Skeletal muscle cell (primary cell): ENCODE measurements around the gene ASCC2.
"Not testable (repeated sequence)": the region's sequence is repeated elsewhere in the genome, so short reads cannot be mapped to it uniquely, and the experiment has no call there.

ENCODE experiments used
- DNase-seq: peaks from one replicate; pipeline ENCODE4 v3.0.0-alpha.2; 2010; ENCODE audit warnings: low read depth
- H3K4me3 ChIP-seq: 2 replicates; pipeline ENCODE4 v1.5.1; 2011; ENCODE audit warnings: low read depth, mild to moderate bottlenecking, control low read depth, low read length, moderate library complexity

The ASCC2 gene

DNA sequence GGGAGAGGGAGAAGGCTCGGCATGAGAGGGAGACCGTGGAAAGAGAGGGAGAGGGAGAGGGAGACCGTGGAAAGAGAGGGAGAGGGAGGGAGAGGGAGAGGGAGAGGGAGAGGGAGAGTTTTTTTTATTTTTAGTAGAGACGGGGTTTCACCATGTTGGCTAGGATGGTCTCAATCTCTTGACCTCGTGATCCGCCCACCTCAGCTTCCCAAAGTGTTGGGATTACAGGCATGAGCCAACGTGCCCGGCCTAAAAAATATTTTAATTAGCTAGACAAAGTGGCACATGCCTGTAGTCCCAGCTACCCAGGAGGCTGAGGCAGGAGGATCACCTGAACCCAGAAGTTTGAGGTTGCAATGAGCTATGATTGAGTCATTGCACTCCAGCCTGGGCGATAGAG lies 21.0 kb upstream of the ASCC2 start:
- H3K4me3 ChIP-seq, DNase-seq: not testable (repeated sequence)

DNA sequence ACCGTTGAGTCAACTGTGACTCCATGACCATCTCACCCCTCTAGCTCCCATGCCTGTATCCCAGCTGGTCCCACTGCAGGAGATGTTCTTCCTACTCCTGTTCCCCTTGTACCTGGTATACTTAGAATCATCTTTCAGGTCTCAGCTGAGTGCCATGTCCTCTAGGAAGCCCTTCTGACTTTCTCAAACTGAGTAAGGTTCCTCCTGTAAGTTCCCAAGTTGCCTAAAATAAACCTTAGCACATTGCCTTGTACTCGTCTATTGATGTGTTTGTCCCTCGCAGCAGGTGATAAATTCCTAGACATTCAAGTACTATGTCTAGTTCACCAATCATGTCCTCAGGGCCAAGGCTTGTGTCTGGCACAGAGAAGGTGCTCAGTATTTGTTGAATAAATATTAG lies 18.4 kb upstream of the ASCC2 start:
- no peak overlapping the region for H3K4me3 ChIP-seq
- DNase-seq, result no peak

DNA sequence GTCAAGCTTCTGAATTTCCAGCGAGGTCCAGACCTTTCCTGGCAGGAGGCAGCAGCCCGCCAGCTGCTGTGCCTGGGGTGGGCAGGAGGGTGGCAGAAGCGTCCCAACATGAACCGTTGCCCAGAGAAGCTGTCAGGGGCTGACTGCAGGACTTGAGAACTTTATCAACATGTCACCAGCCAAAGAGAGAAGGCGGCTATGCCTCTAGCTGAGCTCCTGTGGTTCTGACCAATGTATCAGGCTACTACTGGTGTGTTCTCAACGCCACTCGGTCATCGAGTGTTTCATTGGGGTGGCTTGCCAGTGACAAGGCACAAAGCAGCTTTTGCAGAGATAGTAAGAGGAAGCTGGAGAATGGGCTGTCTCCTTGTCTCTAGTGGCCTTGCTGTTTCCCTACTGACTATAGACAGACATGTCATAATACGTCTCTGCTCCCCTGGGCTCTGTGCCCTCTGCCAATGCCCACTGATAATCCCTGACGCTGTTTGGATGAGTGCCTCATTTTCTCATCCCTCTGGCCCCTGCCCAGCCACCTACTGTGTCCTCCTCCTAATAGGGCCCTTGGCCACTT lies 17.6 kb upstream of the ASCC2 start:
- DNase-seq, result no peak

DNA sequence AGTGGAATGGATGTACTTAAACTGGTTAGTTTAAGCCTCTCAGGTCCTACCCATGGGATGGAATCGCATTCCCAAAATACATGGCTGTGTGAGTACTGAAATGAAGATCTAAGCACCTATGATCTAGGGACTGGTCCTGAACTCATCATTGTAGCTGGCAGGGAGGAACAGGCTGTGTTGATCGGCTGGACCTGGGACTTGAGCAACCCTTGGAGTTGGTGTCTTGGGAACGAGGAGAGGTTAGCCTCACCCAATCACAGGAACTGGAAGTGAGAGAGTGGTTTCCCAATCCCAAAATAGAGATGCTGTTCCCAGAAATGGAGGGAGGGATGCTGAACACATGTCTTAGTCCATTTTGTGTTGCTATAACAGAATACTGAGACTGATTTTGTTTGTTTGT lies 16.4 kb upstream of the ASCC2 start:
- DNase-seq, result no peak
- no peak overlapping the region for H3K4me3 ChIP-seq

More for the DNA sequence above, 17.6 kb upstream of the ASCC2 start:
- H3K4me3 ChIP-seq, result no peak overlapping the region

DNA sequence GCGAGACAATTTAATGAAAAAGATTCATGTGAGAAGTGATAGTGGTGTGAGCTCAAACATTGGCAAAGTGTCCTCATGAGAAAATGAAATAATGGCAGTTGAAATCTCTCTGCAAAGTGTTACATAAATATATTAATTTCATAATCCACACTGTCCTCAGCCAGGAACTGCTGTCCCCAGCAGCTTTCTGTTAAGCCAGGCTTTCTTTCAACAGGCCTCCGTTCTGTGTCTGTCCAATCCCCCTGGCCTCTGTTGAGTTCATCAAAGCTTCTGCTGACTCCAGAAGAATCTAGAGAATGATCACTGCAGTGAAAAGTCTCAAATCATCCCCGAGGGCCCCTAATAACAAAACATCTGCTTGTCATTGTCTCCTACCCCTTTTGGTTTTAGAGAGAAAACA lies 10.0 kb upstream of the ASCC2 start:
- no peak overlapping the region for H3K4me3 ChIP-seq
- no peak for DNase-seq

DNA sequence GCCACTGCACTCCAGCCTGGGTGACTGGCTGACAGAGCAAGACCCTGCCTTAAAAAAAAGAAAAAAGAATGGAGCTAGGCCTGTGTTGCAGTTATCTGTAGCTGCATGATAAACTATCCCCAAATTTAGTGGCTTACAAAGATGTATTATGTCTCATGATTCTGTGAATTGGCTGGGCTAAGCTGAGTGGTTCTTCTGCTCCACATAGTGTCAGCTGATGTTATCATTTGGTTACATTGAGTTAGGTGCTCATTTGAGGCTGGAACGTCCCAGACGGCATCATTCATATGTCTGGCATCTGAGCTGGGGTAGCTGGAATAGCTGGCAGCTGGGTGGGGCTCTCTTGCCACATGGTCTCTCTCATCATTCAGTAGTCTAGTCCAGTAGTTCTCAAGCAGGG lies 8.2 kb upstream of the ASCC2 start:
- H3K4me3 ChIP-seq, result no peak overlapping the region
- DNase-seq, result no peak

DNA sequence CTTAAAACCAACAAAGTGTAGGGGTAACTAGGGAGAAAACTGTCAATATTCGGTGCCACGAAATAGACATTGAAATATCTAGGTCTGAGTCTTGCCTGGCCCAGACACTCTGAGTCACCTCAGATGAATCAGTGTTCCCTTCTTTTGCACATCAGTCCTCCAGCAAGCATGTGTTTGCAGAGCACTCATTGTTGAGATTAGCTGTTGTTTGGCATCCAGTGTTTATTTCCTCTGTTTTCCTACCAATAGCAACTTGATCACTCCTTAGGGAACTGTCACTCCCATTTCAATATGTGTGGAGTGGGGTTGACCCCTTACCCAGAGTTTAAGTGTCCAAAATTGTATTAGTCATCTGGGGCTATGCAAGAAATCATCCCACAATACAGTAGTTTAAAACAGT lies 4.7 kb upstream of the ASCC2 start:
- peak; percentile 90 for DNase-seq
- H3K4me3 ChIP-seq, result no peak overlapping the region

DNA sequence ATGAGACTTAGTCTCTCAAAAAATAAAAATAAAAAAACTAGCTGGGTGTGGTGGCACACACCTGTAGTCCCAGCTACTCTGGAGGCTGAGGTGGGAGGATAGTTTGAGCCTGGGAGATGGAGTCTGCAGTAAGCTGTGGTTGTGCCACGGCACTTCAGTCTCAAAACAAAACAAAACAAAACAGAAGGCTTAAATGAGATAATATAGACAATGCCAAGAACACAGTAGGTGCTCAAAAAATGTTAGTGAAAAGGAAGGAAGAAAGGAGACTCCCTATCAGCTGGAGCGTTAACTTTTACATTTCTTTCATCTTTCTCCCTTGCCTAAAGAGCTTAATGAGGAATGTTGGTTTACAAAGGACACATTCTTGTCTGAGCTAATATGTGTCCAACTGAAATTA lies 4.1 kb upstream of the ASCC2 start:
- no peak for DNase-seq
- no peak overlapping the region for H3K4me3 ChIP-seq

DNA sequence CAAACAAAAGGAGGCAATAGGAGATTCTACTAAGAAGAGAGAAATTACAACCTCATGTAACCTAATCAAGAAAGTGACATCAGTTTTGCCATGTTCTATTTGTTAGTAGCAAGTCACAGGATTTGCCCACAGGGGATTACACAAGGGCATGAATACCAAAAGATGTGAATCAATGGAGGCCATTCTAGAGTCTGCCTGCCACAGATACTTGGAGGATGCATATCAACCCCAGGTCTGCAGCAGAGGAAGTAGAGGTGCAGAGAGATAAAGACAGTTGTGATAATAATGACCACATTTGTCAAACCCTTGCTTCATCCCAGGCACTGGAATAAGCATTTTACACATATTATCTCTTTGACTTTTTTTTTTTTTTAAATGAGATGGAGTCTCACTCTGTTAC lies 2.4 kb upstream of the ASCC2 start:
- no peak for DNase-seq
- H3K4me3 ChIP-seq, result no peak overlapping the region

DNA sequence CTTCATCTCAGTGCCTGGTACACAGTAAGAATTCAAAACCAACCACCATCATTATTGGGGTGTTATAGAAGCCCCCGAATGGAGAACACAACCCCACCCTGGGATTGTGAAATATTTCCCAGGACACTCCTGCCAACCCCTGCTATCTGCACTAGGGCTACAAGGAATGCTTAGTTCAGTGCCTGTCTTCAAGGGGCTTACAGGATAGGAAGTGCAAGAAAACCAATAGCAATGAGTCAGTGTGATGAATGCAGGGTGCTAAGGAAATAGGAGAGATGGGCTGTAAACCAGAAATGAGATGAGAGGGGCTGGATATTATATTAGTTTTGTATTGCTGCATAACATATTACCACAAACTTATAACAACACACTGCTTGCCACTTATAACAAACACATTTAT lies 965 bp upstream of the ASCC2 start:
- DNase-seq, result no peak
- H3K4me3 ChIP-seq, result no peak overlapping the region

DNA sequence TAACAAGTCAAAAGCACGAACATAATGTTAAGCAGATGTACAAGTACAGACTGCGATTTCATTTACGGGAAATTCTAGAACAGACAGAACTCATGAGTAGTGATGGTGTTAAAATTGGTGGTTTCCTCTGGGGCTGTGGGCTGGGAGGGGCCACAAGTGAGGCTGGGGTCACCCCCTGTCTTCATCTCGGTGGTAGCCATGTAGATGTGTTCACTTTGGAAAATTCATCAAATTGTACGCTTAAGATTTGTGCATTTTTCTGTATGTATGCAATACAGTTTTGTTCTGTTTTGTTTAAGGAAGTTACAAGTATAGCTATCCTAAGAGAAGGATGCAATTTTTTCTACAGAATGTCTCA lies 504 bp upstream of the ASCC2 start:
- H3K4me3 ChIP-seq, result peak overlapping the region; percentile 96
- DNase-seq, result no peak

DNA sequence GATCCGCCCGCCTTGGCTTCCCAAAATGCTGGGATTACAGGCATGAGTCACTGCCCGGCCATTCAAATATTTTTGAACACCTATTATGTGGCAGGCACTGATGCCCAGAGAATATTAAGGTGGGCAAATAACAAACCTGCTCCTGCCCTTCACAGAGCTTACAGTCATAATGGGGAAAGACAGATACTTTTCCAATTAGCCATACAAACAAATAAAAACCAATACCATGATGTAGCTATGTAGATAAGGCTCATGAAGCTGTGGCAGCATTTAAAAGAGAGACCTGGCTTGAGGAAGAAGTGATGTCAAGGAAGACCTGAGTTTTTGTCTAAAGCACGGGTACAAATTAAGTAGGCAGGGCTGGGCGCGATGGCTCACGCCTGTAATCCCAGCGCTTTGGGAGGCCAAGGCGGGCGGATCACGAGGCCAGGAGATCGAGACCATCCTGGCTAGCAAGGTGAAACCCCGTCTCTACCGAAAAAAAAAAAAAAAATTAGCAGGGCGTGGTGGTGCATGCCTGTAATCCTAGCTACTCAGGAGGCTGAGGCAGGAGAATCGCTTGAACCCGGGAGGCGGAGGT lies 1.2 kb downstream of the ASCC2 start:
- not testable (repeated sequence) for H3K4me3 ChIP-seq, DNase-seq

DNA sequence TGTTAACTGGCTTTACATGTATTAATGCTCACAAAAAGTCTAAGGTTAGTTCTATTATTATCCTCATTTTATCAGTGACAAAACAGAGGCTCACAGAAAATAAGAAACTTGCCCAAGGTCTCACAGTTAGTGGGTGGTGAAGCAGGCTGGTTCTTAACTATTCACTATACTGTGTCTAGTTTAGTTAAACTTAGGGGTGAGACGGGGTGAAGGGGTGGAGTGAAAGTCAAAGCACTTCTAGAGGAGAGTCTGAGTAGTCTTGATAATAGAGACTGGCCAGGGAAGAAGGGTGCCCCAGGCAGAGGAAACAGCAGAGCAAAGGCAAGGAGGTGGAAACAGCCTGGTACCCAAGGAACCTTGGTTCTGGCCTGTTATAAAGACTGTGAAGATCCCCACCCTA lies 4.0 kb downstream of the ASCC2 start:
- H3K4me3 ChIP-seq, result no peak overlapping the region
- no peak for DNase-seq

DNA sequence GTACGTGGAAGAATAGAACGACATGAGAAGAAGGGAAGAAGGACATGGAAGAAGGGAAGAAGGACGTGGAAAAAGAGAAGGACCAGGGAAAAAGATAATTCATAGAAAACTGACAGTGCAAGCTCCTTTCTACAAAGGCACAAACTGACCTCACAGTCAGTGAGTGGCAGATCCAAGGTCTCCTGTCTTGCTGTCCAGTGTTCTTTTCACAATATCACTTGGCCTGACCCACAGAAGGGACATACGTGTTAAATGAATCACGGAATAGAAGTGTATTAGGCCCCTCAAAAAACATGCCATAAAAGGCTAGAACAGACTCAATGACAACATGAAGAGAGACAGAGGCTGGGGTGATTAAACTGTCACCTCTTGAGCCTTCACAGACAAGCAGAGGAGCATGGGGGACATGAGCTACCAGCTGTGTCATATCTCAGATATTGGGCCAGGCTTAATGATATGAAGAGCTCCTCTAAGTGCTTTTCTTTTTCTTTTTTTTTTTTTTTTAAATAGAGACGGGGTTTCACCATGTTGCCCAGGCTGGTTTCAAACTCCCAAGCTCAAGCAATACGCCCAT lies 4.6 kb downstream of the ASCC2 start:
- no peak for DNase-seq
- no peak overlapping the region for H3K4me3 ChIP-seq

DNA sequence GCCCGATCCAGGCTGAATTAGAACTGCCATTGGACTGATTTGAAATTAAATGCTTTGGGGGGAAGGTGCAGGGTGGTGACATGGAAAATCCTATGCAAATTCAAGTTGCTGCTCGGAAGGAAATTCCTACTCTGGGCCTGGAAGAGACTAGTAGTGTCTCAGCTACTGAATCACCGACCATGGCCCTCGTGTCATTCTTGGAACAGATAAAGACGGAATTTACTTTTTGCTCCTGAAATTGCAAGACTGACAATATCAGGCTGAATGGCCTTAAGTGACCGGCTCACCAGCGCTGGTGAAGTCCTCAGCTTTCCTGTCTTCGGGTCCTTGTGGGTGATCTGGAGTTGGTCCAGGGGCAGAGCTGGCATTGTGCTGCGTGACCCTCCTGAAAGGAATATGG lies 6.1 kb downstream of the ASCC2 start:
- DNase-seq, result no peak
- H3K4me3 ChIP-seq, result no peak overlapping the region

DNA sequence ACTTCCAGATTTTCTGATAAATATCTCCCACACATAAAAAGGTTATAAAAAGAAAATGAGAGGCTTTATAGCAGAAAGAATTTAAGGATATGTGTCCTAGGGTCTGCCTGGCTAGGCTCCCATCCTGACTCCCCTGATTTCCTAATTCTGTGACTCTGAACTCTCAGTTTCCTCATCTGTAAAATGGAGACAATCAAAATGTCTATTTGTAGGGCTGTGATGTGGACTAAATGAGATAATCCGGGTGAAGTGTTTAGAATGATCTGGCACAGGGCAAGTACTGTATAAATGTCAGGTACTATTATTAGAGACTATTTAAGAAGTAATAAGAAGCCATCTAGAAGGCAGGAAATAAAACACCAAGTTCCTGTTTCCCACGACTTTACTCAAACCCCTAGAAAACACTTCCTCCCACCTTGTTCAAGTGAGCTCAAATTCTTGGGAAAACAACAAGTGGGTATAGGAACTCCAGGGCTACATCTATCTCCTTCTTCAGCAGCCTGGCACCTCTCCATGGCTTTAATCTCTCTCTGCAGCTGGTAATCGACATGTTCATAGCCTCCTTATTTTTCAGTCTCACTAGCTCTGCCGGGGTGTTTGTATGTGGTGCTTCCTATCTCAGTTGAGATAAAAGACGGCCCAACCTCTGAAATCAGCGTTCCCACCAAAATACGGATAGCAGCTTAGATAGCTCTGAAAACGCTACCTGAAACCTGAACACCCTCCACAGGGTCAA lies 6.7 kb downstream of the ASCC2 start:
- no peak overlapping the region for H3K4me3 ChIP-seq
- DNase-seq, result no peak

DNA sequence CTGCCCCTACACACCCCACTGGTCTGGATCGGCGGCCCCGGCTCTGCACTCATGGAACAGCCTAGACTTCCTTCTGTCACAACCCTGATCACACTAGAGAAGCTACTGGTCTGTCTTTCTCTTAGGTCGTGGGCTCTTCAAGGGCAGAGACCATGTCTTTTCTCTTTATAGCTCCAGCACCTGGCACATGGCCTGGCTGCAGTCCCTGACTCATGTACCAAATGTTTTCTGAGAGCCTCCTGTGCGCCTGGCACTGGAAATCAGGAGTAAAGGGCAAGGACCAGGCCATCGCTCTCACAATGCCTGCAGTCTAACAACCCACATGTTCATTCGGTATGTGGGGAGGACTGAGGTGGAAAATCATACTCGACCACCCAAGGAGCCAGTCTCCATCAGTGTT lies 7.5 kb downstream of the ASCC2 start:
- no peak for DNase-seq
- H3K4me3 ChIP-seq, result no peak overlapping the region

DNA sequence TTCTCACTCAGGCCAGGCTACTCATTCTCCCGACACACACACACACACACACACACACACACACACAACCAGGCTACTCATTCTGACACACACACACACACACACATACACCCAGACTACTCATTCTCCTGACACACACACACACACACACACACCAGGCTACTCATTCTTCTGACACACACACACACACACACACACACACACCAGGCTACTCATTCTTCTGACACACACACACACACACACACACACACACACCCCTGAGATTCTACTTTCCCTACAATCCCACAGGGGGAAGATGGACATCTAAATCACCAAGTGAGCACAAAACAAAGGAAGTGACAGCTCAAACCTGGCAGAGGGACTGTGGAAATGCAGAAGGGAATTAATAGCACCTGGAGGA lies 10.3 kb downstream of the ASCC2 start:
- H3K4me3 ChIP-seq, result not testable (repeated sequence)
- DNase-seq, result peak; percentile 90

DNA sequence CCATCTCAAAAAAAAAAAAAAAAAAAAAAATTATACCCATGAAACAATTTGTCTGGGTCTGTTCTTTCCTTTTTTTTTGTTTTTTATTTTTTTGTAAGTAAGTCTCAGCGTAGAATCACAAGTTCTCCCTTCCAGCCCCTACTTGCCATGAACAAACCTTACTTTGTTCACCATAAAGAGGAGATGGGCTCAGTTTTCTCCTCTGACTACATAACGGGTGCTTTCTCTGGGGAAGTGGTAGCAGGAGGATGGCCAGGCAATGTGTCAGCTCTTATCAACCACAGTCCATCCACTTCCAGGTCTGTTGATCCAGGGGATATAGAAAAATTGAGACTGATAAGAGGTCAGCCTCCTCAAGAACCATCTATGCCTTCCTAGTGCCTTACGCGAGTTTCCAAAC lies 11.0 kb downstream of the ASCC2 start:
- DNase-seq, result no peak
- H3K4me3 ChIP-seq, result no peak overlapping the region

DNA sequence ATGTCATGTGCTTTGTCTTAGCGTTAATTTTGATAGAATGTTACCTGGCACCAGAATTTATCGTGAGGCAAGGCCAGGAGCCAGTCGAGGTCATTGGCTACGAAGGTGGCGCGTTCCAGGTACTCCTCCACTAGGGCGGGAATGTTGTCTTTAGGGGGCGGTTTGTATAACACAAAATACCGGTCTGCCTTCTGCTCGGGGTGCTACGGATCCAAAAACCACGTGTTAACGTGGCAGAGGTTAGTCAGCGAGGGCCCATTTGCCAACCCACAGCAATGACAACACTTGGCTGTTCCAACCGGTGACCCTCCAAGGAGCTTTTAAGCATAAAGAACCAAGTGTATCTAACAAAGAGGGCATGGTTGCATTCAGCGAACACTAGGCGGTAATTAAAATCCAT lies 12.5 kb downstream of the ASCC2 start:
- H3K4me3 ChIP-seq, result no peak overlapping the region
- DNase-seq, result no peak

DNA sequence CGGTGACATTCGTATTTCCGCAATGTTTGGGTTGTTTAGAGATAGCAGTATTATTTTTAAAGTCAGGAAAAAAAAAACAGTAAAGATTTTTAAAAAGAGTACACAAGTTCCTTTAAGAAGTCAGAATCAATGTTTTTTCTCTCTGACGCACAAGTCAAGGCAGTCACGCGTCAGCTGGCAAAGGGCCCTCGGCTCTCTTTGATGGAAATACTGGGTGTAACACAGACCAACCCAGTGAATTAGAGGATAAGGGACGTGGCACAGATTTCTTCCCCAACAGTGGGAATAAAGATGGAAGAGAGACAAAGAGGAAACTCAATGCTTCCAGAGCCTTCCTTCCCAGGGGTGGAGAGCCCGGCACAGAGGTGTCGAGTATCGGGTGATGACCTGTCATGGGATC lies 13.4 kb downstream of the ASCC2 start:
- no peak for DNase-seq
- no peak overlapping the region for H3K4me3 ChIP-seq
